NK-92 treated with Interleukin-12 subunit alpha and Interleukin-12 subunit beta, amount 100 ng/mL, for 24 hours (cell line): Measurements from ENCODE around the gene STRIP1.
"Not testable (repeated sequence)": the region's sequence is repeated elsewhere in the genome, so short reads cannot be mapped to it uniquely, and the experiment has no call there.

Source experiments
- DNase-seq: peaks from one replicate; lab custom pipeline; 2025; lab: John Stamatoyannopoulos, UW

STRIP1 gene

DNA sequence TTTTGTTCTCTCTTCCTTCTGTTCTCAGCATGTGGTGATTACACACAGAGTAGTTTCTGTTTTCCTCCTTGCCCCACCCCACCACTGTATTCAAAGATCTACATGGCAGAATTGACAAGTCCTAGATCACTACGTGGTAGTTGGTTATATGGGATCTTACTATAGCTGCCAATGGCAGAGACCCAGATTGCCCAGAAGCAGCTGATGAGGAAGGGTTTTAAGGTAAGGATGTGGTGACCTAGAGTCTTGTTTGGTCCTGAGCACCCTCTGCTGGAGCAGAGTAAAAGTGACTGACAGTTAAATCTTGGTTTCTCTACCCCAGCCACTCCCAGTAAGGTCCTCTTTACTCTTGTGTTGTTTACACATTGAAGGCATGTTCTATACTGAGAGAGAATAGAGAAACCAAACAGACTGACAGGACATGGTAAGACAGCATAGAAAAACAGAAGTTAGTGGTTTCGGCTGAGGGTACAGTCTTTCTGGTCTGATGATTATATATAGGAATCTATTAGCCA is 22.8 kb upstream of the STRIP1 start:
- DNase-seq = no peak

DNA sequence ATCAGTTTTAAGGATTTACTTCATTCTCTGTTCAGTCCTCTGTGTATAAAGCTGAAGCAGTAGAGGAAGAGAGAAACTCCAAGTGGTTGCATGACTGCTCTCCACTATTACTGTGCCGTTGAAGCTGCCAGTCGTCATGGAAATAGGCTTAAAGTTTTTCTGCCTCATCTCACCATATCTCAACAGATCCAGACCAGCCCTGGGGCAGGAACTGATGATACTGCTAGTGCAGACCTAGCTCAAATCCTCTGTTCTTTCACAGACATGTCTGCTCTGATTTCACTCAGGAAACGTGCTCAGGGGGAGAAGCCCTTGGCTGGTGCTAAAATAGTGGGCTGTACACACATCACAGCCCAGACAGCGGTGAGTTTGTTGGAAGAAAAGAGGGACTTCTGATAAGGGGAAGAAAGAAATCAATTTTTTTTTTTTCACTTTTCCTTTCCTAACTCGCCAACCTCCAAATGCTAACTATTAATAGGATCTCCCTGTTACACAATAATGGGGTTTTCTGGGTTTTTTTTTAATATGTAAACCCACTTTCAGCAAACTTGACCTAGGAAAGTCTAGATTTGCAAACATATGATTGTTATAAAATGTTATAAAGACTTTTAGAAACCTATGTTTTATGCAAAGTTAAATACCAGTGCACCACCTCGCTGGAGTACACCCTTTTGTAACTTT is 22.2 kb upstream of the STRIP1 start:
- DNase-seq = no peak

DNA sequence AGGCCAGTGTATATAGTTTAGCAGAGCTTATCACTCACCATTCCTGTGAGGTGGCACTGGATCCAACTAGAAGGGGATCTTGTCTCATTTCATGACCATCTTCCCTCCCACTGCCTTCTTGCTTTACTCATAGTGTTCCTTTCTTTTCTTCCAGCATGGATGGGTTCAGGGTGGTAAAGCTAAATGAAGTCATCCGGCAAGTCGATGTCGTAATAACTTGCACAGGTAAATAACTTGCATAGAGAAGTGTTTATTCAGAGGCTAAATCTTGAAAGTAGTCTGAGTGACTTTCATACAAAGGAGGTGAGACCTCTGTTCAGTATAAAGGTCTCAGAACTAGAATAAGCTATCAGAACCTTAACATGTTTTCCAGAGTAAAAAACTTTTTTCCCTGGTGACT is 16.6 kb upstream of the STRIP1 start:
- DNase-seq = no peak

DNA sequence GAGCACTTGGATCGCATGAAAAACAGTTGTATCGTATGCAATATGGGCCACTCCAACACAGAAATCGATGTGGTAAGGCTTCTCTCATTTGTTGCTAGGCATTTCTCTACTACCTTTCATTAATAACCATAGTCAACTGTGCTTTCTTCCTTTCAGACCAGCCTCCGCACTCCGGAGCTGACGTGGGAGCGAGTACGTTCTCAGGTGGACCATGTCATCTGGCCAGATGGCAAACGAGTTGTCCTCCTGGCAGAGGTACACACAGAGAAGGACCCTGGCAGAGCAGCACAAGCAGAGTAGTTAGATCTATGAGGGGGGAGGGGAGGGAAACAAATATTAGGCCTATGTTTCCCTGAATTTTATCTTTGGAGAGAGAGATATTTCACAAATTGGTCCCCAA is 16.0 kb upstream of the STRIP1 start:
- no peak for DNase-seq

DNA sequence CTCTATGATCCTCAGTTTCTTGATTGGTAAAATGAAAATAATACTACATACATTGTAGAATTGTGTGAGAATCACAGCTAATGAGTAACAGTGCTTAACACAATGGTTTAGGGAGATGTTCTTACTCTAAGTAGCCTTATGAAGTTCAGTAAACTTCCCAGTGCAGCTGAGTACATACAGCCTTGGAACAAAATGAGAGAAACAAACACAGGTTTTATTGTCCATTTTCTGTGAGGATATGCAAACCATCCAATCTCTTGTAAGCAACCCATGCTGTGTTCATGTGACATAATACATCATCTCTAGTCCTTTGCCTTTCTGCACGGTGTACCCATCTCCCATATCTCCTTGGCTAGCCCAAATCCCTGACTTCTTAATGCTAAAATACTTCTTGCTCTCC is 14.7 kb upstream of the STRIP1 start:
- DNase-seq = no peak

DNA sequence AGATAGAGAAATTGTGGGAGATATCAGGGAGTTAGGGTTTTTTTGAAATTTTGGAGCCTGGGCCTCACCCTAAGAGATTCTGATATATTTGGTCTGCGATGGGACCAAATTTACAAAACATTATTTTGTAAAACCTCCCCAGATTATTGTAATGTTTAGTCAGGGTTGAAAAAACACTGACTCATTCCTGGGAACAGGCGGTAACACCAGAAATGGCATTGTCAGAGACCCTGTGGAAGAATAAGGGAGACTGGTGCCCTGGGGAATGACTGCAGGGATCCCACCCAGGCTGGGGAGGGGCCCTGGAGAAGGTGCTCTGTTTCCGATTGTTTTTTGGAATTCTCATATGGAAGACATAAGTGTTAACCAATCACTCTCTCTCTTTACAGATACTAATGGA is 13.1 kb upstream of the STRIP1 start:
- no peak for DNase-seq

DNA sequence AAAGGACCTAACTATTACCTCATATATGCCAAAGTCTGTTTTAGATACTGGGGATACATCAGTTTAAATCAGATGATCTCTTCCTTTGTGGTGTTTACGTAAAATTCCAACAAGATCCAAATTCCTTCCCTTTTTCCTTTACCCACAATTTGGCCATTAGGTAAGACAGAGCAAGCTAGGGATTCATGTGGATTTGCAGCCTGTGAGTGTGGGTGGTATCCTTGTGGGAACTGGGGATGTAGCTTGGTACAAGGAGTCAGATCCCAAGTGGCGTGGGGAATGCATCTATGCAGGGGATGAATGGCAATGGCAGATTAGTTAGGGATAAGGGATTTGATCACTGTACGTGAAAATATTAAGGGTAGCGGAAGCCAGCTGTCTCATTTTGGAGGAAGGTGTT is 9.8 kb upstream of the STRIP1 start:
- DNase-seq = no peak

DNA sequence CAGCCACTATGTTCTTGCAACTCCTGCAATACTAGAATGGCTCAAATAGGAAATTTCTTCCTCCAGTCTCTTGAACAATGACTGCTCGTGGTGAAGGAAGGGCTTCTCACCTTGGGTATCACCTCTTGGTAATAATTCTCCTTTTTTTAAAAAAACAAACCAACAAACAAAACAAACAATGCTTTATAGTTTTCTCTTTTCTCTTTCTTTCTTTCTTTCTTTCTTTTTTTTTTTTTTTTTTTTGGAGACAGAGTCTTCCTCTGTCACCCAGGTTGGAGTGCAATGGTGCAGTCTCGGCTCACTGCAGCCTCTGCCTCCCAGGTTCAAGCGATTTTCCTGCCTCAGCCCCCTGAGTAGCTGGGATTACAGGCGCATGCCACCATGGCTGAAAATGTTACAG is 3.7 kb upstream of the STRIP1 start:
- not testable (repeated sequence) for DNase-seq

DNA sequence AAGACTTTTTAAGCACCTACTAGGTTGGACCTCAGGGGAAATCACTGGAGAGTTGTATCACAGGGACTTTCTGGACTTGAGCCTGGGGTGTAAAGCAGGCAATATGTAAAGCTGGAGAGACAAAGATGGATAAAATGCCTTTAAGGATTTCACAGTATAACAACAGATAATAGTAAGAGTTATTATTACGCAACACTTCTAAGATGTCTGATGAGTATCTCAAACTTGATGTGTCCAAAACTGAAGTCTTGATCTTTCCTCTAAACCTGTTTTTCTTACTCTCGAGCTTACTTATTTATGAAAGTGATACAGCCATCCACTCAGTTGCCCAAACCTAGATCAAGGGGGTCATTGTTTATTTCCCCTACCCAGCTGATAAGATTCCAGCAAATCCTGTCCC is 2.1 kb upstream of the STRIP1 start:
- DNase-seq = no peak

DNA sequence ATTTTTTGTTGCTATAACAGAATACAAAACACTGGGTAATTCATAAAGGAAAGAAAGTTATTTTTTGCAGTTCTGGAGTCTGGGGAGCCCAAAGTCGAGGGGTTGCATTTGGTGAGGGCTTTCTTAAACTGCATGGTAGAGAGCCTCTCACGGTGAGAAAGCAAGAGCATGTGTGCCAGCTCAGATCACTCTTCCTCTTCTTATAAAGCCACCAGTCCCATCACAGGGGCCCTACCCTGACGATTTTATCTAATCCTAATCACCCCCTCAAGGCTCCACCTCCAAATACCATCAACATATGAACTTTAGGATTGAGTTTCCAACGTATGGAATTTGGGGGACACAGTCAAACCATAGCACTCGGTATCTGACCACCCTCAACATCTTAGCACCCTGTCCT is 1.0 kb upstream of the STRIP1 start:
- no peak for DNase-seq

DNA sequence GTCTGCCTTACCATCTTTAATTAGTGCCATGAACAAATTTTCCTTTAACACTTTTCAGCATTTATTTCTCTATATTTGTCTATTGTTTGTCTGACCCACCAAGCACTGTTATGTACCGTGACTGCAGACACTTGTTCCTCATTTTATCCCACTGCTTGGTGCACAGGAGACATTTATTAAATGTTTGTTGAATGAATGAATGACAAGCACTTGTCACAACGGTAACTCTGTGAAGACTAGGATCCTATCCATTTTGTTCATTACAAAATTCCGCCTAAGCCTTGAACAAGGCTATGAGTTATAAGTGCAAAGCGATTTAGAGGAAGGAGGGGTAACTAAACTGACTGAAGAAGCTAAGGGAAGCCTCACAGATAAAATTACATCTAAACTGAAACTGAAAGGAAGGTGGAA is 379 bp upstream of the STRIP1 start:
- no peak for DNase-seq

DNA sequence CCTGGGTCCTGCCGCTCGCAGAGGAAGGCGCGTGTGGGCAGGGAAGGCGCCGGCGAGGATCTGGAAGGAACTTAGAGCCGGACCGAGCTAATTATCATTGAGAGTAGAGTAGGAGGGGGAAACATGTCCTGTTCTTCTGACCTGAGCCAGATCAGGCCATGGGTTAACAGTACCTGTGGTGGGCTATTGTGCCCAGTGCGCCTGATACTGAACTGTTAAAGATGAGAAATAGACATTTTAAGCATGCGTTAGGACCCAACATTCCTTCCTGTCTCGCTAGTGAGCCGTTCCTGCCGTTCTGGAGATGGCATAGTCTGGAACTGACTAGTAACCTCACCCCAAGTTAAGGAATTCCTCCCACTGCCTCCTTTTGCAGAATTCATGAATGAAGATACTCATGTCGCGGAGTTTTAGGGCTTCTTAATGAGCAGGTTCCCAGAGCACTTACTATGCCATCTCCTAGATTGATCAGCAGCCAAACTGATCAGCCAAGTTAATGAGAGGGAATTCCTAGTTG is 870 bp downstream of the STRIP1 start:
- DNase-seq = no peak

DNA sequence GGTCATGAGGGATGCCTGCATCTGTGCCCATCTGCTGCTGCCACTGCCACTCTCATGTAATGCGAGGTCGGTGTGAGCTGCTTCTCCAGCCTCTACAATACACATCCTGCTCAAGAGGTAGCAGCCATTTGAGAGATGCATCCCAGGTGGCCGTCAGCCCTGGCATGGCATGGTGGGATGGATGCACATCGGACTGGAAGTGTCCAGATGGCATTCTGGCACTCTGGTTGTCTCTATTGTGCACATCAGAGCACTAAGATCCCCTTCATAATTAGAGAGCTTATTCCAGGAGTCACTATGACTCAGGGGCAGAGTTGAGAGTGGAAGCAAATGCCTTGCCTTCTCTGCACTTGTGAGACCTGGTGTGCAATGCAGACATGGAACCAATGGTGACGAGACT is 3.8 kb downstream of the STRIP1 start:
- DNase-seq = no peak

DNA sequence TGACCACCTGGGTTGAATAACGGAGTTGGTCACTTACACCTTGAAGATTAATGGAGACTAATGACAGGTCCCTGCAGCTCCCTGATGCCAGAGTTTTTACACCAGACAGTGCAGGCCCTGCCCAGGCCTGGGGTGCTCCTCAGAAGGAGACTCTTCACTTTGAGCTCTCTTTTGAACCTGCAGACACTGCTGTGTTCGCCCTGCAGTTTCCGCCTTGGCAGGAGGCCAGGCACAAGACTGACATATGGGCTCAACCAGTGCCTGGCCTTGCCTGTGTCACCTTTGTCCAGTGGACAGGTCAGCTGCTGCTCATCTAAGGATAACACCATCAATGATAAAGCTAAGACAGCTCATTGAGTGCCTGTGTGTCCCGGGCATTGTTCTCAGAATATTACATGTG is 5.2 kb downstream of the STRIP1 start:
- no peak for DNase-seq

DNA sequence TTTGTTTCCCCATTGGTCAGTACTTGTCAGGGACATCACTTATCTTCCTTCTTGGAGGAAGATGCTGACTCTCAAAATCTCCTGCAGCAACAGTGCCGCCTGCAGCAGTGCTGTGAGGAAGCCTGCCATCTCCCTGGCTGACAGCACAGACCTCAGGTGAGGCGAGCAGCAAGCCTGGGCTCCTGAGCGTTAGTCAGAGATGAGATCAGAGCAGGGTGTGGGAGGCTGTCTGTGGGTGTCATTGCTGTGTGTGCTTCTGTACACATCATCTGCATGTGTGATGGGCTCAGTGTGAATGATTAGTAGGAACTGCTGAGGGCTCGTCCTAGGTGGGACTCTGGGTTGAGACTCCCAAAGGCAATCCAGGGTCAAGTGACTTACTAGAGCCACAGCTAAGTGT is 6.1 kb downstream of the STRIP1 start:
- DNase-seq = peak; percentile 24

DNA sequence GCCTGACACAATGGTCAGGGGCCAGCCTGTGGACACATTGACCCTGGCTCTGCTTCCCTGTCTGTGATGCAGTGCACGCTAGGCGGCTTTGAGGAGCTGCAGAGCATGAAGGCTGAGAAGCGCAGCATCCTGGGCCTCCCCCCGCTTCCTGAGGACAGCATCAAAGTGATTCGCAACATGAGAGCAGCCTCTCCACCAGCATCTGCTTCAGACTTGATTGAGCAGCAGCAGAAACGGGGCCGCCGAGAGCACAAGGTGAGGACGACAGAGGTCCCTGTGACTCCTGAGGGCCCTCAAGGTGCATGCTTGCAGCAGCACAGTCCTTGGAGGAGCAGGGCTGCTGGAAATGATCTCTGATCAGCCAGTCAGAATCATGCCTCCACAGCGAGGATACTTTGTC is 8.6 kb downstream of the STRIP1 start:
- no peak for DNase-seq

DNA sequence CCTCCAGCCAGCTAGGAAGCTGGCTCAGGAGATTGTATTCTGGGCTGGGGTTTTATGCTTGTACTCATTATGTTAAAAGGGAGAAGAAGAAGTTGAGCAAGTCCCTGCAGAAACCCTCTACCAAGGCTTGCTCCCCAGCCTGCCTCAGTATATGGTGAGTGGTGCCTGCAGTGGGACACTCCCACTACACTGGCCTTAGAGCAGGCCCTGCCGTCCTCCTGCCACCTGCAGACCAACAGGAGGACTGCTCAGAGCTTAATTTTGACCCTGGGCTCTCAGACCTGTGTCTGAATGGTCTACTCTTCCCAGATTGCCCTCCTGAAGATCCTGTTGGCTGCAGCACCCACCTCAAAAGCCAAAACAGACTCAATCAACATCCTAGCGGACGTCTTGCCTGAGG is 13.0 kb downstream of the STRIP1 start:
- no peak for DNase-seq

DNA sequence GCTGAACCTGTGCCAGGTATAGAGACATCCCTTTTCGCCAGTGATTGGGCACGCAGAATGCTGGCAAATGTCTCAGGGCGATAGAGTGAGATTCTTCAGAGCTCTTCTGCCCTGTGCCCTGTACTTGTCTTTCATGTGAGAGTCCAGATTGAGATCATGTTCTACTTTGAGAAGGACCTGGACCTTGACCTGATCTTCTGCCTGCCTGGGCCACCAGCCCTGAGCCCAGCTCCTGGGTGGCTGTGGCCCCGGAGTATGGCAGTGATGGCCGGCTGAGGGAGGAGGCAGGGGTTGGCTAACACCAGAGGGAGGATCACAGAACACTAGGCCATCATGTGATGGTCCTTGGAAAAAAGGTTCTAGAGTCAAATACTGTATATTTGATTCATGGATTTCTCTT is 13.8 kb downstream of the STRIP1 start:
- no peak for DNase-seq

DNA sequence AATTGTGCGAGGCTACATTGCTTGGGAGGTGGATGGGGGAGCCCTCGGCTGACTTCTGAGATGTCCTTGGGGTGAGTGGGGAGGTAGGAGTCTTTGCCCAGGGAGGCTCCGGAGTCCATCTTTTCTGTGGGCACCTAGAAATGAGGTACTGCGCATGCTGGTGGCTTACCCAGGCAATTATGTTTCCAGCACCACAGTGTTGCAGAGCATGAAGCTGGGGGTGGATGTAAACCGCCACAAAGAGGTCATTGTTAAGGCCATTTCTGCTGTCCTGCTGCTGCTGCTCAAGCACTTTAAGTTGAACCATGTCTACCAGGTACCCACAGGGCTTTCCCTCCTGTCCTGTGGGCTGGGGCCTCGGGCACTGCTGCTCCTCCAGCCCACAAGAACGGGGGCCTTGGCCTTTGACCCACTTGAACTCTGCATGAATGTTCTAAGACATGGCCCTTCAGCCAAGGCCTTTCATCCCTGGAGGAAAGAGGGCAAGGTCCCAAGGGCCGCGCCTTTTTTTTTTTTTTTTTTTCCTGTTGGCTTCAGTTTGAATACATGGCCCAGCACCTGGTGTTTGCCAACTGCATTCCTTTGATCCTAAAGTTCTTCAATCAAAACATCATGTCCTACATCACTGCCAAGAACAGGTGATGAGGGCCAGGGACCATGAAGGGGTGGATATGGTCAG is 14.6 kb downstream of the STRIP1 start:
- no peak for DNase-seq

DNA sequence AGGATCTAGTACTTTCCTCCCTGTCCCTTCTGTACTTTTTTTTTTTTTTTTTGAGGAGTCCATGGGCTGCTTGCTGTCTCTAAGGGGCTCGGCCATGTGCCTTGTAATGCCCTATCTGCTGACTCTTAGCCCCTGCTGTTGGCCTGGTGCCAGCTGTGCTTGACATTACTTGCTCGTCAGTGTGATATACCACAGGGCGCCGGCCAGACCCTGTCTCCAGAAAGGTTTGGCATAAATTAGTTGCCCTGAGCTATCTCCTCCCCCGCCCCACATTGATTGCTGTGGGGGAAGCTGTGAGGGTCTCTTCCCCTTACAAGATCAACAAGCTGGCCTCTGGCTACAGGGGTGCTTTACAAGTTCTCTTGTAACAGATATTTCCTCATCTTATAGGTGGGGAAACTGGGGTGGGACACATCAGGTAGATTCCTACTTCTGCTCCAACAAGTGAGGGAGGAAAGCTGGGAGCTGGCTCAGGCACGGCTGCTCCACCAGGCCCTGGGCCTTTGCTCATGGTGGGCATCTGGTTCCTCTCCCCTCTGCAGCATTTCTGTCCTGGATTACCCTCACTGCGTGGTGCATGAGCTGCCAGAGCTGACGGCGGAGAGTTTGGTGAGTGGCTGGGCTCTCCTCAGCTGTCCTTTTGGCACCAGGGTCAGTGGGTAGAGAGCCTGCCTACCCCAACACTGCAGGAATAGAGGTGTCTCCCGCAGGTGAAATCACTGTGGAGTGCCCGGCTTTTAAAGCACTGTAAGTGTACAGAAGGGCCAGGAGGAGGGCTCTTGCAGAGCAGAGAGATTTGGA is 15.6 kb downstream of the STRIP1 start:
- DNase-seq = no peak

DNA sequence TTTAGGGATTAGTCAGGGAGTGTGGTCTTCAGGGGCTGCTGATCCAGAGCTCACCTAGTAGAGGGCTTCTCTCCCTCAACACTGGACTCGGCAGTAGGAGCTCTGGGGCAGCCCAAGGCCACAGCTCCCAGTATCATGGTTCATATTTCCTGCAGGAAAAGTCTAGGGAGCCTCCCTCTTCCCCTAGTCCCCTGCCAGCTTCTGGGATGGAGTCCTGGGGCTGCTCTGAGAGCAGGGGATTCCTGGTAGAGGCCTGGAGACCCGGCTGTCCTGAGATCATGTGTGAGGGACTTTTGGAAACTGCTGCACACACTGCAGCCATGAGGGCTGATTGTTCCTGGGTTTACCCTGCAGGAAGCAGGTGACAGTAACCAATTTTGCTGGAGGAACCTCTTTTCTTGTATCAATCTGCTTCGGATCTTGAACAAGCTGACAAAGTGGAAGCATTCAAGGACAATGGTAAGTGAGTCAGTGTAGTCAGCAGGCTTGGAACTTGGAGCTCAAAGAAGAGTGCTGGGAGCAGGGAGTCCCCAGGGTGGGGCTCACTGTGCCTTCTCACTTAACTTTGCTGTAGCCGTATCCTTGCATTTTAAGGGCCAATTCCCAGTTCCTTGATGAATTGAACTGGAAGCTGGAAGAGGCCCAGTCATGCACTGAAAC is 16.3 kb downstream of the STRIP1 start:
- no peak for DNase-seq

DNA sequence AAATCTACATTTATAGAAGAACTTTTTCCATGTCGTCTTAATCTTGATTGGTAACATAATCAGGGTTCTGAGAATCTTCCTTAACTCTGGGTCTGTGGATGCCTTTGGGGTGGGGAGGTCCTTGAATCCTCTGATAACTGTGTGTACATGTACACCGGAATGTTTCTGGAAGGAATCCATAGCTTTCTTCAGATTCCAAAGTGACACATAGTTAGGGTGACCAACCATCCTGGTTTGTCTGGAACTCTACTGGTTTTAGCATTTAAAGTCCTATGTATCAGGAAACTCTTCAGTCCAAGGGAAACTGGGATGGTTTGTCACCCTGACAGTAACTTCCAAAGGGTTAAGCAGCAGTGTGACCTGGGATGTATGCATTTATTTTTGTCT is 16.8 kb downstream of the STRIP1 start:
- no peak for DNase-seq
